ENCODE data around the gene MON2. TPM values are rescaled to one million over a fixed set of nuclear protein-coding genes. Genes with fewer than 3 reads are reported as not detected.

MON2 gene
- total RNA-seq, 2 donors from 2014 or later: 99.4 to 129 TPM

- no peaks in the 10 kb centered on the region for H3K27me3 ChIP-seq
- peak overlapping the region; percentile 13 to 23 for H3K4me3 ChIP-seq
- 3 to 6% methylated on average over 43 to 58 of the region's 58 CpGs for WGBS, 2 donors
- H3K9me3 ChIP-seq: no peaks in the 10 kb centered on the region
- H3K4me1 ChIP-seq: peaks cover 20% of the 10 kb centered on the region
- ATAC-seq: peak; percentile 82
- no peaks in the 10 kb centered on the region for H3K36me3 ChIP-seq (replicated peaks in 1 of 2; ENCODE audit: insufficient read depth in 1 of 2, low read depth in 2 of 2)
- peak; percentile 48 to 69 (median 55) for DNase-seq
- peak overlapping the region in 3 of 4 donors; percentile 33 to 58 (median 48) for H3K27ac ChIP-seq
- TF ChIP-seq POLR2A (IDR thresholded peaks at IDR 0.05) (no peak), CTCF (IDR thresholded peaks at IDR 0.05) (peak in 4 of 7 experiments; percentile 14 to 27 (median 22))
- intact Hi-C loops (cut with DNase I): no loop called here
Observed at GRCh38 chr12:62631471-62632410, 165.1 kb downstream of the MON2 start.

- intact Hi-C loops (cut with DNase I): no loop called here
- ATAC-seq (peak; percentile 66), DNase-seq (peak; percentile 20 to 42 (median 28))
- Histone ChIP-seq H3K27me3 (no peaks in the 10 kb centered on the region), H3K27ac (peak overlapping the region in 3 of 4 donors; percentile 33 to 58 (median 48)), H3K9me3 (no peaks in the 10 kb centered on the region), H3K36me3 (replicated peaks in 1 of 2; ENCODE audit: insufficient read depth in 1 of 2, low read depth in 2 of 2) (no peaks in the 10 kb centered on the region), H3K4me1 (peaks cover 20% of the 10 kb centered on the region), H3K4me3 (peak overlapping the region in 1 of 2 donors; percentile 23)
- WGBS, 2 donors: 7% methylated on average over 15 to 22 of the region's 22 CpGs
- TF ChIP-seq POLR2A (IDR thresholded peaks at IDR 0.05): no peak
- no peak for TF ChIP-seq CTCF (IDR thresholded peaks at IDR 0.05)
Observed at GRCh38 chr12:62632411-62632918, 165.8 kb downstream of the MON2 start.

GRCh38 chr12:62635649-62636048 is 169.0 kb downstream of the MON2 start:
- DNase-seq (no peak), ATAC-seq (no peak)
- TF ChIP-seq CTCF (IDR thresholded peaks at IDR 0.05) (no peak), POLR2A (IDR thresholded peaks at IDR 0.05) (no peak)
- no peaks in the 10 kb centered on the region for H3K27me3 ChIP-seq
- no peak overlapping the region for H3K4me3 ChIP-seq
- no peak overlapping the region for H3K27ac ChIP-seq
- no peaks in the 10 kb centered on the region for H3K9me3 ChIP-seq
- intact Hi-C loops (cut with DNase I): no loop called here
- H3K4me1 ChIP-seq: peaks cover 20% of the 10 kb centered on the region
- WGBS, 2 donors: 67 to 71% methylated on average over 1 of the region's 1 CpG
- no peaks in the 10 kb centered on the region for H3K36me3 ChIP-seq (replicated peaks in 1 of 2; ENCODE audit: insufficient read depth in 1 of 2, low read depth in 2 of 2)

- ATAC-seq (no peak), DNase-seq (no peak)
- Histone ChIP-seq H3K36me3 (replicated peaks in 1 of 2; ENCODE audit: insufficient read depth in 1 of 2, low read depth in 2 of 2) (no peaks in the 10 kb centered on the region), H3K27me3 (no peaks in the 10 kb centered on the region), H3K4me1 (peaks cover 4% of the 10 kb centered on the region), H3K4me3 (no peak overlapping the region), H3K9me3 (no peaks in the 10 kb centered on the region), H3K27ac (no peak overlapping the region)
- no peak for TF ChIP-seq CTCF (IDR thresholded peaks at IDR 0.05)
- TF ChIP-seq POLR2A (IDR thresholded peaks at IDR 0.05): no peak
- intact Hi-C loops (cut with DNase I): no loop called here
- WGBS, 2 donors: 78 to 90% methylated on average over 2 to 5 of the region's 5 CpGs
Observed at GRCh38 chr12:62637679-62638078, 171.1 kb downstream of the MON2 start.

All from body of pancreas (tissue), 4 donors.